Endometrium (tissue), 2 donors: ENCODE results near the gene SLC2A3.
"Not testable (repeated sequence)": the region's sequence is repeated elsewhere in the genome, so short reads cannot be mapped to it uniquely, and the experiment has no call there.

Experiments
- FAIRE-seq: peaks from 2 replicates; lab custom pipeline; 2012; peaks lifted over from hg19 to GRCh38; lab: Jason Lieb, UNC
- donor health status: control.
- donor health status: control.

Gene SLC2A3

GRCh38 chr12:7950230-7950943 lies 14.4 kb upstream of the SLC2A3 start:
- not testable (repeated sequence) for FAIRE-seq

GRCh38 chr12:7948589-7949260 lies 12.7 kb upstream of the SLC2A3 start:
- FAIRE-seq, result no peak

GRCh38 chr12:7947011-7947410 lies 11.0 kb upstream of the SLC2A3 start:
- no peak for FAIRE-seq

GRCh38 chr12:7944760-7945159 lies 8.8 kb upstream of the SLC2A3 start:
- not testable (repeated sequence) for FAIRE-seq

- FAIRE-seq, result no peak
Measured at GRCh38 chr12:7940906-7941305, 4.9 kb upstream of the SLC2A3 start.

GRCh38 chr12:7937833-7938506 lies 2.0 kb upstream of the SLC2A3 start:
- no peak for FAIRE-seq

DNA sequence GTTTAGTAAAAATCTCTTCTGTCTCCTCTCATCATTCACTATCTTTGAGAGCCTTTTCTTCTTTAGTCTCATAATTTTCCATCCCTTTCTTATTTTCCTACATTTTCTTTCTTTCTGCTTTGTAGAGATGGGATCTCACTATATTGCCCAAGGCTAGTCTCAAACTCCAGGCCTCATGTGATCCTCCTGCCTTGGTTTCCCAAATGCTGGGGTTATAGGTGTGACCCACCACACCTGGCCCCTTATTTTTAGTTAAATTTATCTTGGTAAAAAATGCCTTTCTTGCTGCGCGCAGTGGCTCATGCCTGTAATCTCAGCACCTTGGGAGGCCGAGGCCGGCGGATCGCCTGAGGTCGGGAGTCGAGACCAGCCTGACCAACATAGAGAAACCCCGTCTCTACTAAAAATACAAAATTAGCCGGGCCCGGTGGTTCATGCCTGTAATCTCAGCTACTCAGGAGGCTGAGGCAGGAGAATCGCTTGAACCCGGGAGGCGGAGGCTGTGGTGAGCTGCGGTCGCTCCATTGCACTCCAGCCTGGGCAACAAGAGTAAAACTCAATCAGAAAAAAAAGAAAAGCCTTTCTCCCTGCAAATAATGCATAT lies 996 bp downstream of the SLC2A3 start:
- no peak for FAIRE-seq

- FAIRE-seq, result no peak
Measured at GRCh38 chr12:7934091-7934888, 1.7 kb downstream of the SLC2A3 start.

- peak; percentile 35 for FAIRE-seq
Measured at GRCh38 chr12:7933255-7933726, 2.7 kb downstream of the SLC2A3 start.

- FAIRE-seq, result not testable (repeated sequence)
Measured at GRCh38 chr12:7932599-7933240, 3.3 kb downstream of the SLC2A3 start.

DNA sequence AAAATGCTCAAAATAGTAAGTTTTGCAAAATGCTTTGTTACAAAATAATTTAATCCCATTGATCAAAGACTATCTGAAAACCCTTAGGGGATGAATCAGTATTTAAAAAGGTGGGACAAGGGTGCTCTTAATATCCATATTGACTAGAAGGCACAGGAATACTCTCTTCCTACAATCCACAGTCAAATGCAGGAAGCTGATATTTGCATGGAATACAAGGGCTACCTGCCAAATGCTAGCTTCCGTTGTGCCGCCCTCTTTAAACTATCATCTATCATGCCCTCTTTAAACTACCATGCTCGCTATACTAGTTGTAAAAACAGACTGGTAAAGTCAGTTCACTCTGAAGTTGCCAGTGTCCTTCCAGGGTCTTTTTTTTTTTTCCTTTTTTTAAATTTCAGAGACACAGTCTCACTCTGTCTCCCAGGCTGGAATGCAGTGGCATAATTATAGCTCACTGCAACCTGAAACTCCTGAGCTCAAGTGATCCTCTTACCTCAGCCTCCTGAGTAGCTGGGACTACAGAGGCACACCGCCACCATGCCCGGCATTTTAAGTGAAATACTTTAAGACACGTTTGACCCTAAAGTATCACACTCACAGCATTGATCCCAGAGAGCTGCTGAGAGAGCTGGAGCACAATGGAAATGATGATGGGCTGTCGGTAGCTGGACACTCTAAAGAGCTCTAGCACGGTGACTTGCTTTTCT lies 6.7 kb downstream of the SLC2A3 start:
- FAIRE-seq, result no peak

- FAIRE-seq, result no peak
Measured at GRCh38 chr12:7927470-7927869, 8.5 kb downstream of the SLC2A3 start.

- not testable (repeated sequence) for FAIRE-seq
Measured at GRCh38 chr12:7926068-7926666, 9.8 kb downstream of the SLC2A3 start.

DNA sequence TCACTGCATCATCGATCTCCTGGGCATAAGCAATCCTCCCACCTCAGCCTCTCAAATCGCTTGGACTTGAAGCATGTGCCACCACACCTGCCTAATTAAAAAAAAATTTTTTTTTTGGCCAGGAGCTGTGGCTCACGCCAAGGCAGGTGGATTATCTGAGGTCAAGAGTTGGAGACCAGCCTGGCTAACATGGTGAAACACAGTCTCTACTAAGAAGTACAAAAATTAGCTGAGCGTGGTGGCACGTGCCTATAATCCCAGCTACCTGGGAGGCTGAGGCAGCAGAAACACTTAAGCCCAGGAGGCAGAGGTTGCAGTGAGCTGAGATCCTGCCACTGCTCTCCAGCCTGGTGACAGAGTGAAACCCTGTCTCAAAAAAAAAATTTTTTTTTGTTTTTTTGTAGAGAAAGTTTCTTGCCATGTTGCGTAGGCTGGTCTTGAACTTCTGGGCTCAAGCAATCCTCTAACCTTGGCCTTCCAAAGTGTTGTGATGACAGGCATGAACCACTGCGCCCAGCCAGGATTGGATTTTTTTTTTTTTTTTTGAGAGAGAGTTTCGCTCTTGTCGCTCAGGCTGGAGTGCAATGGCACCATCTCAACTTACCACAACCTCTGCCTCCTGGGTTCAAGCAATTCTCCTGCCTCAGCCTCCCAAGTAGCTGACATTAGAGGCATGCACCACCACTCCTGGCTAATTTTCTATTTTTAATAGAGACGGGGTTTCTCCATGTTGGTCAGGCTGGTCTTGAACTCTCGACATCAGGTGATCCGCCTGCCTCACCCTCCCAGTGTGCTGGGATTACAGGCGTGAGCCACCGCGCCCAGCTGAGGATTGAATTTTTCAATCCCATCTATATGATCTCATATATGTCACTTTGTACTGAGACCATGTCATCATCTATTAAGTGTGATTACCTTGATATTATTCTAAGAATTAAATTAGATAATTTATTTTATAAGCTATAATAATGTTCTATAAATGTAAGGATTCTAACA lies 12.4 kb downstream of the SLC2A3 start:
- FAIRE-seq, result no peak

DNA sequence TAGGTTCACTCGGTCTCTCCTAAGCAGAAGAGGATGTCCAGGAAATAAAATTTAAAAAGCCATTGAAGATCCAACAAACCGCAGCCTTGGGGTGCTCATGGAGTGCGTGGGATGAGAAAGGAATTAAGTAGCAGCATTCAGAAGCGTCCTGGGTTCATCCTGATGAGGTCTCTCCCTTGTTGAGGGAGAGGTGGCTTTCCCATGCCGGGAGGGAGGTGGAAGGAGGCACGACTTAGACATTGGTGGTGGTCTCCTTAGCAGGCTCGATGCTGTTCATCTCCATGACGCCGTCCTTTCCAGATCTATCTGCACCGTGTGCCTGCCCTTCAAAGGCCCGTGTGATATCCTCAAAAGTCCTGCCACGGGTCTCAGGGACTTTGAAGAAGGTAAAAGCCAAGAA lies 14.8 kb downstream of the SLC2A3 start:
- FAIRE-seq, result not testable (repeated sequence)

DNA sequence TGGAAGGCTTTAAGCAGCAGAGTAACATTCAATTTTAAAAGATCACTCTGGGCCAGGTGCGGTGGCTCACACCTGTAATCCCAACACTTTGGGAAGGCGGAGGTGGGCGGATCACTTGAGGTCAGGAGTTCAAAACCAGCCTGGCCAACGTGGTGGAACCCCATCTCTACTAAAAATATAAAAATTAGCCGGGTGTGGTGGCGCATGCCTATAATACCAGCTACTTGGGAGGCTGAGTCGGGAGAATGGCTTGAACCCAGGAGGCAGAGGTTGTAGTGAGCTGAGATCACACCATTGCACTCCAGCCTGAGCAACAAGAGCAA lies 17.8 kb downstream of the SLC2A3 start:
- FAIRE-seq, result not testable (repeated sequence)

DNA sequence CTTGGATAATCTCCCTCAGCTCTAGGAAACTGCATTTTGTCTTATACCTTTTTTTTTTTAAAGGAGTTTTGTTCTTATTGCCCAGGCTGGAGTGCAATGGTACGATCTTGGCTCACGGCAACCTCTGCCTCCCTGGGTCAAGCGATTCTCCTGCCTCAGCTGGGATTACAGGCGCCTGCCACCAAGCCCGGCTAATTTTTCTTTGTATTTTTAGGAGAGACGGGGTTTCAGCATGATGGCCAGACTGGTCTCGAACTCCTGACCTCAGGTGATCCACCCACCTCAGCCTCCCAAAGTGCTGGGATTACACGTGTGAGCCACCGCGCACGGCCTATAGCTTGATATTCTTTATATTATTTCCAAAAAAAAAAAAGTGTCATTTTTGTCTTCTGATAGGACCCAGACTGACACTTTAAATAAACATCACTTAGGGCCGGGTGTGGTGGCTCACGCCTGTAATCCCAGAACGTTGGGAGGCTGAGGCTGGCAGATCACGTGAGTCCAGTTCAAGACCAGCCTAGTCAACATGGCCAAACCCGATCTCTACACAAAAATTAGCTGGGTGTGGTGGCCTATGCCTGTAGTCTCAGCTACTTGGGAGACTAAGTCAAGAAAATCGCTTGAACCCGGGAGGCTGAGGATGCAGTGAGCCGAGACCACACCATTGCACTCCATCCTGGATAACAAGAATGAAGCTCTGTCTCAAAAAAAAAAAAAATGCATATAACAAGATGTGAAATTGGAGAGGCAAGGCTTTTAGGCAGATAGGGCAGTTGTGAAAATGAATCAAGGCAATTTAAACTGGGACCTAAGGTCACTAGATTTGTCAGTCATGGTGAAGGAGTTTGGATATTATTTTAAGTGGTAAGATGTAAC lies 18.4 kb downstream of the SLC2A3 start:
- no peak for FAIRE-seq

GRCh38 chr12:7916936-7917335 lies 19.1 kb downstream of the SLC2A3 start:
- FAIRE-seq, result no peak
